ENCODE data around the gene AQP1.

Gene AQP1

DNA sequence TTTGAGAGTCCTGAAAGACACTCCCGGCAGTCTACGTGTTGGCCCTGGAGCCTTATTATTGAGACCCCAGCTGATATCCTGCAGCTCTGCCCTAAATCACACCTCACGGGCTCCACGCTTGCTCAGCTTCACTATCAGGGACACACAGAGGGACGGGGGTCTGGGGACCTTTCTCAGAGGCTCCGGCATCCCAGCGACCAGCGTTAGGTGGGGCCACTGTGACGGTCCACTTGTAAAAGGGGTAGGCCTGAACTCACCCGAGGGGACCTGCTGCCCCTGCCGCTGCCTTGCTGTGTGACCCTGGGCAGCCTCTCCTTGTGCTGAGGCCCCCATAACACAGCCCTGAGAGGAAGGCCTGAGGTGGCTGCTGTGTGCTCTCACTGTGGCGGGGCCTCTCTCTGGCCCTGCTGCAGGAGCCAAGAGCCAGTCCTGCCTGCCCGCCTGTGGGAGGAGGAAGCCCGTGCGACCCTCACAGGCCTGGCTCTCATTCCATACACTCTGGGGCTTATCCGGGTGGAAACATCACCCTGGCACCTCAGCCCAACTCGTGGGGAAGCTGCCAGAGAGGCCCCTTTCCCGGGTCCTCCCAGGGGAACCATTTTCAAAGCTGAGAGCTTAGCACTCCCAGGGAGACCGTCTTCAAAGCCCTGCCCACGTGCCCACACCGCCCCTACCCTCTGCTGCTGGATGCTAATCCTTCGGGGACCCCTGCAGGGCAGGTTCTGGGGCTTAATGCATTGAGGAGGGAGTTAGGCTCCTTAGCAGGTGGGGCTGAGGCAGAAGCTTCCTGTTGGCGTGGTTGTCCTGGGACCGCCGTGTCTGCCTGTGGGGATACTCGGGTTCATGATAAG lies 21.7 kb downstream of the AQP1 start:
- no peak overlapping the region for H3K27ac ChIP-seq
- H3K36me3 ChIP-seq (ENCODE audit: control insufficient read depth, insufficient read depth, low read length): no peaks in the 10 kb centered on the region
- H3K9ac ChIP-seq: no peak overlapping the region
- H3K79me2 ChIP-seq: no peaks in the 10 kb centered on the region
- H3K9me3 ChIP-seq (ENCODE audit: control insufficient read depth, low read length): no peaks in the 10 kb centered on the region
- H3K4me2 ChIP-seq (ENCODE audit: low read length): no peak overlapping the region
- no peak overlapping the region for H3K4me3 ChIP-seq (ENCODE audit: low read depth, low read length)
- no peaks in the 10 kb centered on the region for H3K27me3 ChIP-seq (ENCODE audit: control insufficient read depth, insufficient read depth, low read length)
- H3K4me1 ChIP-seq: no peaks in the 10 kb centered on the region
- TF ChIP-seq, protein P1, sequence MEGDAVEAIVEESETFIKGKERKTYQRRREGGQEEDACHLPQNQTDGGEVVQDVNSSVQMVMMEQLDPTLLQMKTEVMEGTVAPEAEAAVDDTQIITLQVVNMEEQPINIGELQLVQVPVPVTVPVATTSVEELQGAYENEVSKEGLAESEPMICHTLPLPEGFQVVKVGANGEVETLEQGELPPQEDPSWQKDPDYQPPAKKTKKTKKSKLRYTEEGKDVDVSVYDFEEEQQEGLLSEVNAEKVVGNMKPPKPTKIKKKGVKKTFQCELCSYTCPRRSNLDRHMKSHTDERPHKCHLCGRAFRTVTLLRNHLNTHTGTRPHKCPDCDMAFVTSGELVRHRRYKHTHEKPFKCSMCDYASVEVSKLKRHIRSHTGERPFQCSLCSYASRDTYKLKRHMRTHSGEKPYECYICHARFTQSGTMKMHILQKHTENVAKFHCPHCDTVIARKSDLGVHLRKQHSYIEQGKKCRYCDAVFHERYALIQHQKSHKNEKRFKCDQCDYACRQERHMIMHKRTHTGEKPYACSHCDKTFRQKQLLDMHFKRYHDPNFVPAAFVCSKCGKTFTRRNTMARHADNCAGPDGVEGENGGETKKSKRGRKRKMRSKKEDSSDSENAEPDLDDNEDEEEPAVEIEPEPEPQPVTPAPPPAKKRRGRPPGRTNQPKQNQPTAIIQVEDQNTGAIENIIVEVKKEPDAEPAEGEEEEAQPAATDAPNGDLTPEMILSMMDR (IDR thresholded peaks at IDR 0.05): no peak
- H2AFZ ChIP-seq: no peak overlapping the region

DNA sequence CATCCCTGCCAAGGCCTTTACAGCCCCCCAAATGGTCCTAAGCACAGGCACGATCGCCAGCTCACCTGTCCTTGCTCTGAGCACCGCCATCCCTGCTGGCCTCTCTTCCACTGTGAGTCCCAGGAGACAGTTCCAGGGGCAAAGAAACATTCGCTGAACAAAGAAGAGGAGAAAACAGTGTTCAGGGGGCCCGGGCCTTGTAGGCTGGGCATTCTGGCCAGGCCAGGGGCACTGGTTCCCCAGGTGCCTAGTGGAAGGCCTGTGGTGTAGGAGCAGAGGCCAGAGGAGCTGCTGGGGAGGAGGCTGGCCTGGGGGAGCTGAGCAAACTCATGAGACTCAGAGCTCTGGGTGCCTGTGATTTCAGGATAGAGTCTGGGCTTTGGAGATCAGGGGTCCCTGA lies 22.6 kb downstream of the AQP1 start:
- Histone ChIP-seq H3K9me3 (ENCODE audit: control insufficient read depth, low read length) (no peaks in the 10 kb centered on the region), H3K4me3 (ENCODE audit: low read depth, low read length) (no peak overlapping the region), H3K36me3 (ENCODE audit: control insufficient read depth, insufficient read depth, low read length) (no peaks in the 10 kb centered on the region), H3K4me2 (ENCODE audit: low read length) (no peak overlapping the region), H2AFZ (no peak overlapping the region), H3K27me3 (ENCODE audit: control insufficient read depth, insufficient read depth, low read length) (no peaks in the 10 kb centered on the region), H3K27ac (no peak overlapping the region), H3K79me2 (no peaks in the 10 kb centered on the region), H3K9ac (no peak overlapping the region), H3K4me1 (no peaks in the 10 kb centered on the region)
- TF ChIP-seq, protein P1 (IDR thresholded peaks at IDR 0.05): no peak

DNA sequence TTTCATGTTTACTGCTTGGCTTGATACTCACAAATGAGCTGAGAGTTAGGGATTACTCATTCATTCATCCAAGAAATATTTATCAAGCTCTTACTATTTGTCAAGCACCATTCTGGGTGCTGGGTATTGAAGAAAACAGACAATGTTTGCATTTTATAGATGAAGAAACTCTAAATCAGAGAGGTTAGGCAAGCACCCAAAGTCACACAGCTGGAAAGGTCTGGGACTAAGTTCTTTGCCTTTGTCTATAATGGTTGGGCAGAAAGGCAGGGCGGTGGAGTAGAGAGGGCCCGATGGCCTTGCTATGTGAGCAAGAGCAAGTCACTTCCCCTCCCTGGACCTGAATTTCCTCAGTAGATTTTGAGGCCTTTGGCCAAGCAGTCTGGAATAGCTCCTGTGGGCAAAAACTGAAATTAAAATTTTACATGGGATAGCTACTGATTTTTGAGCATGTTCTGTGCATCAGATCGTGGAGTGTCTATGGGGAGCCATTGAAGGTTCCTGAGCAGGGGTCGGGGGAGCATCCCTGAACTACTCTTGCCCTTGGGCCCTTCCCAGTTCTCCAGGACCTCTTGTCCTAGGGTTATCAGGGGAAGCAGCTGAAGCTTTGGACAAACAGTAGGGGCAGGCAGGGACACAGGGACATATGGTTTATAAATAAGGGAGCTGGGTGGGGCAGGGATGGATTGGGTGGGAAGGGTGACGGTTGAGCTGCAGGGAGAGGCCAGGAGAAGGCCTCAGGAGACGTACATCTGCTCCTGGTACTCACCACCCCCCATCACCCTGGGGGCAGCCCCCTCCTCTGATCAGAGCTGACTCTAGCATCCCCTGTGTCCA lies 23.3 kb downstream of the AQP1 start:
- Histone ChIP-seq H3K36me3 (ENCODE audit: control insufficient read depth, insufficient read depth, low read length) (no peaks in the 10 kb centered on the region), H2AFZ (no peak overlapping the region), H3K9ac (no peak overlapping the region), H3K4me3 (ENCODE audit: low read depth, low read length) (no peak overlapping the region), H3K27me3 (ENCODE audit: control insufficient read depth, insufficient read depth, low read length) (no peaks in the 10 kb centered on the region), H3K4me2 (ENCODE audit: low read length) (no peak overlapping the region), H3K27ac (no peak overlapping the region), H3K79me2 (no peaks in the 10 kb centered on the region), H3K9me3 (ENCODE audit: control insufficient read depth, low read length) (no peaks in the 10 kb centered on the region), H3K4me1 (no peaks in the 10 kb centered on the region)
- TF ChIP-seq, protein P1 (IDR thresholded peaks at IDR 0.05): no peak

DNA sequence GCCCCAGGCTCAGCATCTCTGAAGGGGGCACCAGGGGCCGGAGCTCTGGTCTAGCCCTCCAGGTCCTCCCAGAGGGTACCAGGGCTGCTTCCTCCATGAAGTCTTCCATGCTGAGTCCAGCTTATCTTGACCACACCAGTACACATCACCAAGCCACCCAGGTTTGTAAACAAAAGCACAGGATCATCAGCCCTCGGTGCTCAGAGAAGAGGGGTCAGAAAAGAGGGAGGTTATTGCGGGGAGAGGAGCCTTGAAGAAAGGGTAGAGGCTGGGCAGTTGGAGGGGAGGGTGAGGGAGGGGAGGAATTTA lies 23.9 kb downstream of the AQP1 start:
- H3K79me2 ChIP-seq: no peaks in the 10 kb centered on the region
- H3K27ac ChIP-seq: no peak overlapping the region
- H3K36me3 ChIP-seq (ENCODE audit: control insufficient read depth, insufficient read depth, low read length): no peaks in the 10 kb centered on the region
- no peak overlapping the region for H3K4me3 ChIP-seq (ENCODE audit: low read depth, low read length)
- no peaks in the 10 kb centered on the region for H3K27me3 ChIP-seq (ENCODE audit: control insufficient read depth, insufficient read depth, low read length)
- H3K4me1 ChIP-seq: no peaks in the 10 kb centered on the region
- H3K4me2 ChIP-seq (ENCODE audit: low read length): no peak overlapping the region
- TF ChIP-seq, protein P1 (IDR thresholded peaks at IDR 0.05): no peak
- no peaks in the 10 kb centered on the region for H3K9me3 ChIP-seq (ENCODE audit: control insufficient read depth, low read length)
- H2AFZ ChIP-seq: no peak overlapping the region
- no peak overlapping the region for H3K9ac ChIP-seq
